A549 (cell line): ENCODE measurements around the gene FGD4. TPM values are rescaled to one million over a fixed set of nuclear protein-coding genes. Genes with fewer than 3 reads are reported as not detected.

Experiments used
- ATAC-seq, 2 experiments: fragments of 200-7000 bp in 1 of 2; fragments of >200 bp in 1 of 2; cut with Nextera tagmentation in 1 of 2; cut with Tn5 transposase in 1 of 2; 3 replicates each; pipeline versions ENCODE4 v1.8.0 to v1.9.1; 2018 to 2020; ENCODE audit warnings: mild to moderate bottlenecking in 1 of 2, moderate library complexity in 1 of 2
- CTCF ChIA-PET: fragments of 300-600 bp; sonication (Branson Sonifier 250); formaldehyde crosslinking; extraction: SDS; loops from one replicate; lab custom pipeline; 2021; ENCODE audit warnings: antibody characterized with exemption, inconsistent platforms; lab: Yijun Ruan, JAX
- POLR2A ChIA-PET: fragments of 350-600 bp; formaldehyde crosslinking; extraction: SDS; loops from one replicate; lab custom pipeline; 2021; ENCODE audit warnings: antibody characterized with exemption, inconsistent platforms; lab: Yijun Ruan, JAX
- DNase-seq, 2 experiments: peaks; one replicate each; pipeline versions ENCODE4 v3.0.0 to v3.0.0-alpha.2; 2011 to 2016; ENCODE audit warnings: low read depth in 1 of 2, low spot score in 1 of 2
- FAIRE-seq: peaks from 2 replicates; lab custom pipeline; 2011; peaks lifted over from hg19 to GRCh38; lab: Jason Lieb, UNC
- H3K27ac ChIP-seq, 2 experiments: fragments of >200 bp; sonication (Bioruptor Twin); formaldehyde crosslinking; 3 replicates each; pipeline ENCODE4 v1.5.1; 2016 to 2017
- H3K4me1 ChIP-seq: fragments of >200 bp; sonication (Bioruptor Twin); formaldehyde crosslinking; 3 replicates; pipeline ENCODE4 v1.6.1; 2016
- H3K4me2 ChIP-seq: fragments of >200 bp; sonication (Bioruptor Twin); formaldehyde crosslinking; 3 replicates; pipeline ENCODE4 v1.6.1; 2016
- H3K4me3 ChIP-seq: fragments of >200 bp; sonication (Bioruptor Twin); formaldehyde crosslinking; 3 replicates; pipeline ENCODE4 v1.5.1; 2016
- H3K9me3 ChIP-seq: fragments of >200 bp; sonication (Bioruptor Twin); formaldehyde crosslinking; 3 replicates; pipeline ENCODE4 v1.6.1; 2016
- BHLHE40 ChIP-seq: IDR thresholded peaks from 2 replicates; pipeline ENCODE4 v1.6.1; 2012; ENCODE audit warnings: low read depth, low read length, inconsistent platforms
- CBX8 ChIP-seq: fragments of 200-600 bp; sonication (generic); IDR thresholded peaks from 2 replicates; pipeline ENCODE4 v1.6.1; 2016
- CEBPB ChIP-seq, 2 experiments: fragments of >200 bp in 1 of 2; sonication (Bioruptor Twin) in 1 of 2; formaldehyde crosslinking in 1 of 2; IDR thresholded peaks; 2 replicates each; pipeline ENCODE4 v1.6.1; 2012 to 2016
- CHD2 ChIP-seq: fragments of 150-350 bp; IDR thresholded peaks from 2 replicates; pipeline ENCODE4 v1.6.1; 2014; ENCODE audit warnings: low read length; ENCODE audit not compliant: partially characterized antibody
- EP300 ChIP-seq, 2 experiments: fragments of >200 bp; sonication (Bioruptor Twin); formaldehyde crosslinking; IDR thresholded peaks; 2 replicates in 1 of 2; 3 replicates in 1 of 2; pipeline ENCODE4 v1.6.1; 2016 to 2017
- ESRRA ChIP-seq: fragments of 150-350 bp; IDR thresholded peaks from 2 replicates; pipeline ENCODE4 v1.6.1; 2014; ENCODE audit warnings: mild to moderate bottlenecking, low read length, borderline replicate concordance
- MAFK ChIP-seq: fragments of 450-650 bp; IDR thresholded peaks from 2 replicates; pipeline ENCODE4 v1.6.1; 2014; ENCODE audit not compliant: partially characterized antibody
- NPAS2 ChIP-seq: fragments of 250-450 bp; sonication (Bioruptor Pico); IDR thresholded peaks from 2 replicates; pipeline ENCODE4 v1.8.0; 2022; ENCODE audit warnings: mild to moderate bottlenecking, moderate library complexity, borderline replicate concordance
- RARB ChIP-seq: fragments of 250-450 bp; sonication (Bioruptor Pico); IDR thresholded peaks from 2 replicates; pipeline ENCODE4 v1.8.0; 2021; ENCODE audit warnings: mild to moderate bottlenecking, moderate library complexity
- RCOR1 ChIP-seq: fragments of 150-350 bp; IDR thresholded peaks from 2 replicates; pipeline ENCODE4 v1.6.1; 2014; ENCODE audit warnings: antibody characterized with exemption, low read length, low read depth
- ZC3H11A ChIP-seq: fragments of 450-650 bp; IDR thresholded peaks from 2 replicates; pipeline ENCODE4 v1.6.1; 2014; ENCODE audit warnings: antibody characterized with exemption, mild to moderate bottlenecking
- ZFP36 ChIP-seq: fragments of 450-650 bp; IDR thresholded peaks from 2 replicates; pipeline ENCODE4 v1.6.1; 2014; ENCODE audit warnings: borderline replicate concordance; ENCODE audit not compliant: partially characterized antibody
- ZSCAN20 ChIP-seq: fragments of 250-450 bp; sonication (Bioruptor Pico); IDR thresholded peaks from 2 replicates; pipeline ENCODE4 v1.8.0; 2022; ENCODE audit warnings: mild to moderate bottlenecking, moderate library complexity
- WGBS: methylation state at CpG from one replicate; pipeline ENCODE4 v1.1.6; 2017; ENCODE audit errors: missing lambda C conversion rate; 5-methylcytosine and 5-hydroxymethylcytosine counted together
- polyA plus RNA-seq, 4 experiments: library from polyadenylated mRNA; depleted of rRNA in 3 of 4; stranded (reverse); fragments of >200 nt; fragmentation: RNase III in 1 of 4; extraction: RNeasy Plus Mini Kit Qiagen cat#74134 plus additional on column Dnase treatment in 1 of 4; gene quantifications; 2 replicates in 3 of 4; 3 replicates in 1 of 4; pipeline ENCODE4 v1.2.3, GENCODE V29; 2011 to 2017
- TF ChIP-seq, protein P1 (sequence below): fragments of >200 bp; sonication (Bioruptor Twin); formaldehyde crosslinking; IDR thresholded peaks from 2 replicates; pipeline ENCODE4 v1.6.1; 2016
- TF ChIP-seq, protein P2 (sequence below): fragments of >200 bp; sonication (Bioruptor Twin); formaldehyde crosslinking; IDR thresholded peaks from 3 replicates; pipeline ENCODE4 v1.5.1; 2016
- TF ChIP-seq, protein P3 (sequence below): fragments of 200-600 bp; sonication (generic); IDR thresholded peaks from 2 replicates; pipeline ENCODE4 v1.6.1; 2016; ENCODE audit warnings: antibody characterized with exemption, mild to moderate bottlenecking, moderate library complexity

FGD4 gene
- polyA plus RNA-seq, 2 of the 4 experiments (the other 2 are of a cell fraction): 2.2 to 6.0 TPM

DNA sequence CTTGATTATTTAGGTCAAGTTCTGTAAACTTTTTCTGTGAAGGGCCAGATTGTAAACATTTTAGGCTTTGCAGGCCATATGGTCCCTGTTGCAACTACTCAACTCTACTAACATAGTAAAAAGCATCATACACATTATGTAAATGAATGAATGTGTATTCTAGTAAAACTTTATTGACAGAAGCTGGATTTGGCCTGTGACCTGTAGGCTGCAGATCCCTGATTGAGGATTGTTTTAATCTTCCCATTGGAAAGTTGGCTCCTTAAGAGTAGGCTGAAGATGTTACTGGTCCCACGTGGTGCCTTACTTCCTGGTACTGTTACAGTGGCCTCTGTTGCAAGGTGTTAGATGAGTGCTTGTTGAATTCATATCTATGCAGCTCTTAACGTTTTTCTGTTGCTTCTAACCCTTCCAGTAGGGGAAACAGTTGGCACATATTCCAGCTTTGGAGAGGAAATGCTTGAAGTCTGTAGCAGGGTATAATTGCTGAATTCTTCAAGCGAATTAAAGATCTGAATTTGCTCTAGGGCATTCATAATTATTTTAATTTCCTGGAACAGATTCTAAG lies 146.1 kb downstream of the FGD4 start:
- Histone ChIP-seq H3K4me1 (peaks cover 33% of the 10 kb centered on the region), H3K4me2 (no peak overlapping the region), H3K4me3 (no peak overlapping the region), H3K9me3 (no peaks in the 10 kb centered on the region), H3K27ac (no peak overlapping the region)
- CTCF ChIA-PET: interaction anchor here (2.5 kb wide), 1 partner anchor 10 kb away, joined by 7 read pairs; no protein-coding TSS in a partner anchor
- POLR2A ChIA-PET: no interaction called here
- WGBS: 52% methylated on average over 3 of the region's 3 CpGs
- DNase-seq (no peak), FAIRE-seq (no peak), ATAC-seq (0 out of 6 replicates have a peak, but pooled peaks of 1 of the 2 experiments have one; percentile 23)
- TF ChIP-seq CEBPB (IDR thresholded peaks at IDR 0.05) (no peak), BHLHE40 (no peak), ESRRA (no peak), RARB (no peak), ZFP36 (no peak), MAFK (no peak), NPAS2 (CRISPR knock-in tag) (no peak)
- TF ChIP-seq, protein P1, sequence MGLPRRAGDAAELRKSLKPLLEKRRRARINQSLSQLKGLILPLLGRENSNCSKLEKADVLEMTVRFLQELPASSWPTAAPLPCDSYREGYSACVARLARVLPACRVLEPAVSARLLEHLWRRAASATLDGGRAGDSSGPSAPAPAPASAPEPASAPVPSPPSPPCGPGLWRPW: no peak

DNA sequence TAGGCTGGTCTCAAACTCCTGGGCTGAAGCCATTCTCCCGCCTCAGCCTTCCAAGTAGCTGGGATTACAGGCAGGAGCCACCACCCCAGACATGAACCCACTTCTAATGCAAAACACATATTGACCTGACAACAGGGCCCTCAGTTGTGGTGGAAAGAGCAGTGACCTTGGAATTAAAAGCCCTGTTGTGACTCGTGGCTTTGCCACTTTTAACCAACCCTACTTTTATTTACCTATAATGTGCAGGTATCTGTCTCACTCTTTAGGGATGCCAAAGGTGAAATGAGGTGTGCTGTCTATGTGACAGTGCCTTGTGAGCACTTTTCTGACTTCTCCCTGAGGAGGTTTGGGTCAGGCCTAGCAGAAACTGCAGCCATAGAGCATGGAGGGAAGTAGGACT lies 146.9 kb downstream of the FGD4 start:
- Histone ChIP-seq H3K27ac (no peak overlapping the region), H3K4me1 (peaks cover 30% of the 10 kb centered on the region), H3K4me2 (no peak overlapping the region), H3K4me3 (no peak overlapping the region)
- ATAC-seq (no peak), FAIRE-seq (no peak)
- CTCF ChIA-PET: interaction anchor here (2.5 kb wide), 1 partner anchor 10 kb away, joined by 7 read pairs; no protein-coding TSS in a partner anchor
- WGBS: 87% methylated on average over 2 of the region's 2 CpGs
- TF ChIP-seq ZC3H11A (no peak), ZSCAN20 (CRISPR knock-in tag) (no peak), CHD2 (no peak), NPAS2 (CRISPR knock-in tag) (no peak), EP300 (IDR thresholded peaks at IDR 0.05) (no peak), CBX8 (no peak), RCOR1 (no peak), CEBPB (IDR thresholded peaks at IDR 0.05) (no peak), ZFP36 (no peak), BHLHE40 (no peak)
- TF ChIP-seq, protein P2, sequence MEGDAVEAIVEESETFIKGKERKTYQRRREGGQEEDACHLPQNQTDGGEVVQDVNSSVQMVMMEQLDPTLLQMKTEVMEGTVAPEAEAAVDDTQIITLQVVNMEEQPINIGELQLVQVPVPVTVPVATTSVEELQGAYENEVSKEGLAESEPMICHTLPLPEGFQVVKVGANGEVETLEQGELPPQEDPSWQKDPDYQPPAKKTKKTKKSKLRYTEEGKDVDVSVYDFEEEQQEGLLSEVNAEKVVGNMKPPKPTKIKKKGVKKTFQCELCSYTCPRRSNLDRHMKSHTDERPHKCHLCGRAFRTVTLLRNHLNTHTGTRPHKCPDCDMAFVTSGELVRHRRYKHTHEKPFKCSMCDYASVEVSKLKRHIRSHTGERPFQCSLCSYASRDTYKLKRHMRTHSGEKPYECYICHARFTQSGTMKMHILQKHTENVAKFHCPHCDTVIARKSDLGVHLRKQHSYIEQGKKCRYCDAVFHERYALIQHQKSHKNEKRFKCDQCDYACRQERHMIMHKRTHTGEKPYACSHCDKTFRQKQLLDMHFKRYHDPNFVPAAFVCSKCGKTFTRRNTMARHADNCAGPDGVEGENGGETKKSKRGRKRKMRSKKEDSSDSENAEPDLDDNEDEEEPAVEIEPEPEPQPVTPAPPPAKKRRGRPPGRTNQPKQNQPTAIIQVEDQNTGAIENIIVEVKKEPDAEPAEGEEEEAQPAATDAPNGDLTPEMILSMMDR: no peak
- TF ChIP-seq, protein P3, sequence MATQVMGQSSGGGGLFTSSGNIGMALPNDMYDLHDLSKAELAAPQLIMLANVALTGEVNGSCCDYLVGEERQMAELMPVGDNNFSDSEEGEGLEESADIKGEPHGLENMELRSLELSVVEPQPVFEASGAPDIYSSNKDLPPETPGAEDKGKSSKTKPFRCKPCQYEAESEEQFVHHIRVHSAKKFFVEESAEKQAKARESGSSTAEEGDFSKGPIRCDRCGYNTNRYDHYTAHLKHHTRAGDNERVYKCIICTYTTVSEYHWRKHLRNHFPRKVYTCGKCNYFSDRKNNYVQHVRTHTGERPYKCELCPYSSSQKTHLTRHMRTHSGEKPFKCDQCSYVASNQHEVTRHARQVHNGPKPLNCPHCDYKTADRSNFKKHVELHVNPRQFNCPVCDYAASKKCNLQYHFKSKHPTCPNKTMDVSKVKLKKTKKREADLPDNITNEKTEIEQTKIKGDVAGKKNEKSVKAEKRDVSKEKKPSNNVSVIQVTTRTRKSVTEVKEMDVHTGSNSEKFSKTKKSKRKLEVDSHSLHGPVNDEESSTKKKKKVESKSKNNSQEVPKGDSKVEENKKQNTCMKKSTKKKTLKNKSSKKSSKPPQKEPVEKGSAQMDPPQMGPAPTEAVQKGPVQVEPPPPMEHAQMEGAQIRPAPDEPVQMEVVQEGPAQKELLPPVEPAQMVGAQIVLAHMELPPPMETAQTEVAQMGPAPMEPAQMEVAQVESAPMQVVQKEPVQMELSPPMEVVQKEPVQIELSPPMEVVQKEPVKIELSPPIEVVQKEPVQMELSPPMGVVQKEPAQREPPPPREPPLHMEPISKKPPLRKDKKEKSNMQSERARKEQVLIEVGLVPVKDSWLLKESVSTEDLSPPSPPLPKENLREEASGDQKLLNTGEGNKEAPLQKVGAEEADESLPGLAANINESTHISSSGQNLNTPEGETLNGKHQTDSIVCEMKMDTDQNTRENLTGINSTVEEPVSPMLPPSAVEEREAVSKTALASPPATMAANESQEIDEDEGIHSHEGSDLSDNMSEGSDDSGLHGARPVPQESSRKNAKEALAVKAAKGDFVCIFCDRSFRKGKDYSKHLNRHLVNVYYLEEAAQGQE: no peak
- TF ChIP-seq, all 56 proteins: peak for 0
- POLR2A ChIA-PET: no interaction called here
- no peak for DNase-seq
- H3K9me3 ChIP-seq: no peaks in the 10 kb centered on the region
